ENCODE results near the gene CACNA1D.
A peak's percentile ranks its signal among the peaks of the same experiment; 100 is the strongest.

The CACNA1D gene

GRCh38 chr3:53813876-53814275 is 319.5 kb downstream of the CACNA1D start:
- H3K4me1 Mint-ChIP-seq, result no peaks in the 10 kb centered on the region
- no peak for TF ChIP-seq CTCF (IDR thresholded peaks at IDR 0.05; ENCODE audit: unreplicated experiment in 3 of 3)
- H3K9me3 Mint-ChIP-seq, result no peaks in the 10 kb centered on the region
- no peaks in the 10 kb centered on the region for H3K36me3 Mint-ChIP-seq (ENCODE audit: low read depth)
- H3K27me3 Mint-ChIP-seq (ENCODE audit: low read depth), result no peaks in the 10 kb centered on the region
- H3K4me3 Mint-ChIP-seq, result no peak overlapping the region
- H3K27ac Mint-ChIP-seq, result no peak overlapping the region

GRCh38 chr3:53815067-53815466 is 320.7 kb downstream of the CACNA1D start:
- TF ChIP-seq CTCF (IDR thresholded peaks at IDR 0.05; ENCODE audit: unreplicated experiment in 3 of 3), result no peak
- no peaks in the 10 kb centered on the region for H3K27me3 Mint-ChIP-seq (ENCODE audit: low read depth)

GRCh38 chr3:53815651-53816050 is 321.2 kb downstream of the CACNA1D start:
- no peaks in the 10 kb centered on the region for H3K9me3 Mint-ChIP-seq
- no peaks in the 10 kb centered on the region for H3K36me3 Mint-ChIP-seq (ENCODE audit: low read depth)
- peaks cover 3% of the 10 kb centered on the region for H3K4me1 Mint-ChIP-seq
- H3K27ac Mint-ChIP-seq, result no peak overlapping the region
- H3K4me3 Mint-ChIP-seq, result no peak overlapping the region
- no peaks in the 10 kb centered on the region for H3K27me3 Mint-ChIP-seq (ENCODE audit: low read depth)
- TF ChIP-seq CTCF (IDR thresholded peaks at IDR 0.05; ENCODE audit: unreplicated experiment in 3 of 3), result no peak

More at GRCh38 chr3:53815067-53815466, 320.7 kb downstream of the CACNA1D start:
- Mint-ChIP-seq H3K27ac (no peak overlapping the region), H3K9me3 (no peaks in the 10 kb centered on the region), H3K4me3 (no peak overlapping the region), H3K36me3 (ENCODE audit: low read depth) (no peaks in the 10 kb centered on the region), H3K4me1 (no peaks in the 10 kb centered on the region)

GRCh38 chr3:53816425-53816824 is 322.0 kb downstream of the CACNA1D start:
- Mint-ChIP-seq H3K4me3 (no peak overlapping the region), H3K27ac (peak overlapping the region in 1 of 3 experiments; percentile 15), H3K27me3 (ENCODE audit: low read depth) (no peaks in the 10 kb centered on the region), H3K36me3 (ENCODE audit: low read depth) (no peaks in the 10 kb centered on the region), H3K9me3 (no peaks in the 10 kb centered on the region), H3K4me1 (peaks cover 7% of the 10 kb centered on the region)
- no peak for TF ChIP-seq CTCF (IDR thresholded peaks at IDR 0.05; ENCODE audit: unreplicated experiment in 3 of 3)

- Mint-ChIP-seq H3K36me3 (ENCODE audit: low read depth) (no peaks in the 10 kb centered on the region), H3K4me3 (no peak overlapping the region), H3K4me1 (peaks cover 14% of the 10 kb centered on the region), H3K9me3 (no peaks in the 10 kb centered on the region), H3K27ac (no peak overlapping the region), H3K27me3 (ENCODE audit: low read depth) (no peaks in the 10 kb centered on the region)
- TF ChIP-seq CTCF (IDR thresholded peaks at IDR 0.05; ENCODE audit: unreplicated experiment in 3 of 3), result no peak
These were observed 322.8 kb downstream of the CACNA1D start for GRCh38 chr3:53817211-53817610.

- no peaks in the 10 kb centered on the region for H3K27me3 Mint-ChIP-seq (ENCODE audit: low read depth)
- H3K36me3 Mint-ChIP-seq (ENCODE audit: low read depth), result no peaks in the 10 kb centered on the region
- no peak for TF ChIP-seq CTCF (IDR thresholded peaks at IDR 0.05; ENCODE audit: unreplicated experiment in 3 of 3)
- H3K27ac Mint-ChIP-seq, result no peak overlapping the region
- H3K9me3 Mint-ChIP-seq, result no peaks in the 10 kb centered on the region
- H3K4me3 Mint-ChIP-seq, result no peak overlapping the region
- peaks cover 14% of the 10 kb centered on the region for H3K4me1 Mint-ChIP-seq
These were observed 323.4 kb downstream of the CACNA1D start for GRCh38 chr3:53817809-53818208.
